GM10266 (cell line): ENCODE measurements around the gene MPP4.

Experiments used
- DNase-seq: peaks from one replicate; pipeline ENCODE4 v3.0.0; 2012; ENCODE audit errors: extremely low spot score
- TF ChIP-seq, protein P1 (sequence below): IDR thresholded peaks from 2 replicates; pipeline ENCODE4 v1.5.1; 2012; ENCODE audit warnings: mild to moderate bottlenecking, low read depth; ENCODE audit not compliant: control insufficient read depth, insufficient read depth; ENCODE audit errors: missing control alignments

The MPP4 gene

DNA sequence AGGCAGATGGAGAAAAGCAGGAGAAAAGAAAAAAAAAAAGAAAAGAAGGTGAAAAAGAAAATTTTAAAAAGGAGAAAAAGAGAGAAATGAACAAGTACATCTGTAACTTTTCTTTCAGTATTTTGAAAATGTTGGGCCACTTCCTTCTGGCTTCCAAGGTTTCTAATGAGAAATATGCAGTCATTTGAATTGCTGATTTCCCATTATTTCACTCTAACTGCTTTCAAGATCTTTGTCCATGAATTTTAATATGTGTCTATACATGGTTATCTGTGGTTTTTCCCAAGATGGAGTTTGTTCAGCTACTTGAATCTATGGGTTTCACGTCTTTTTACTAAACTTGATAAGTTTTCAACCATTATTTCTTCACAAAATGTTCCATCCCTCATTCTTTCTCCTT is 14.3 kb upstream of the MPP4 start:
- TF ChIP-seq, protein P1, sequence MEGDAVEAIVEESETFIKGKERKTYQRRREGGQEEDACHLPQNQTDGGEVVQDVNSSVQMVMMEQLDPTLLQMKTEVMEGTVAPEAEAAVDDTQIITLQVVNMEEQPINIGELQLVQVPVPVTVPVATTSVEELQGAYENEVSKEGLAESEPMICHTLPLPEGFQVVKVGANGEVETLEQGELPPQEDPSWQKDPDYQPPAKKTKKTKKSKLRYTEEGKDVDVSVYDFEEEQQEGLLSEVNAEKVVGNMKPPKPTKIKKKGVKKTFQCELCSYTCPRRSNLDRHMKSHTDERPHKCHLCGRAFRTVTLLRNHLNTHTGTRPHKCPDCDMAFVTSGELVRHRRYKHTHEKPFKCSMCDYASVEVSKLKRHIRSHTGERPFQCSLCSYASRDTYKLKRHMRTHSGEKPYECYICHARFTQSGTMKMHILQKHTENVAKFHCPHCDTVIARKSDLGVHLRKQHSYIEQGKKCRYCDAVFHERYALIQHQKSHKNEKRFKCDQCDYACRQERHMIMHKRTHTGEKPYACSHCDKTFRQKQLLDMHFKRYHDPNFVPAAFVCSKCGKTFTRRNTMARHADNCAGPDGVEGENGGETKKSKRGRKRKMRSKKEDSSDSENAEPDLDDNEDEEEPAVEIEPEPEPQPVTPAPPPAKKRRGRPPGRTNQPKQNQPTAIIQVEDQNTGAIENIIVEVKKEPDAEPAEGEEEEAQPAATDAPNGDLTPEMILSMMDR, result no peak
- no peak for DNase-seq

DNA sequence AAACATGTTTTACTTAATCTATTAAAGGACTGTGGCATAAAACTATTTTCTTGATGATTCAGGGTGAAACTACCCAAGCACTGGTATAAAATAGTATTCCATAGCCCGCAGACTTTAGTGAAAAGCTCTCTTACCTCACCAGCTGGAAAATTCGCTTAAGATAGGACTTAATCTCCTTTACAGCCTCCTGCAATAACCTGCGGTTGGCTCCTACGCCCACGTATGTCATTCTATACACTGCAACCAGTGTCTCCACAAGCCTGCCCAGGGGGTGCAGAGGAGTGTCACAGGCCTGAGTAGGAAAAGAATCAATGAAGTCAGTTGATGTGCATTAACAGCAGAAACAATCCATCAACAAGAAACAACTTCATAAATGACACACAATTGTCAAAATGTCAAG is 11.3 kb upstream of the MPP4 start:
- no peak for DNase-seq
- TF ChIP-seq, protein P1, result no peak

DNA sequence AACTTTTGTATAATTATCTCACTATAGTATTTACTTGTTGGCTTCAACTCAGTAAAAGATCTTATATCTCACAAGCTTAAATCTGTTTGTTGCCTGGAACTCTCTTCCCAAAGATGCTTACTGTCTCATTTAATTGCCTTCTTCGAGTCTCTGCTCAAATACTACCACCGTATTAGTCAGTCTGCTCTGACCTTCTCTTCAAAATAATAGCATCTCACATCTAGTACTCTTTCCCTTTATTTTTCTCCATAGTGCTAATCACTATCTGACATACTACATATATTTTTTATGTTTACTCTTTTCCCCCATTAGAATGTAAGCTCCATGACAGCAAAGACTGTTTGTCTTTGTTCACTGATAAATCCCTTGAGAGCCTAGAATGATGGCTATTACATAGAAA is 10.6 kb upstream of the MPP4 start:
- TF ChIP-seq, protein P1, result no peak
- DNase-seq, result no peak

DNA sequence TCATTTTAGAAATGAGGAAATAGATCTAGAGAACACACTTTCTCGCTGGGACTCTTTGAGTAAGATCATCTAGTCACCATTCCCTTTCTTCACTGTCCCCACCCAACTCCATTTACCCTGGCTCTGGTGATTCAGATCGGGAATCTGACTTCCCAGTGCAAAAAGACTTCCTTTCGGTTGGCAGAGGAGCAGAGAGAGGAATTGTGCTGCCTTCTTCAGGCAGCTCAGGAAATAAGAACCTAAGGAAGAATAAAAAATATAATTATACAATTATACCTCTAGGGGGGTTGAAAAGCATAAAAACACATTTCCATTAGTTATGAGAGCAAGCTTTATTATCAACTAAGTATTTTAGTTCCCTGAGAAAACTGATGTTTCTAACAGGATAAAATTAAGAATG is 9.3 kb upstream of the MPP4 start:
- TF ChIP-seq, protein P1, result no peak
- no peak for DNase-seq

DNA sequence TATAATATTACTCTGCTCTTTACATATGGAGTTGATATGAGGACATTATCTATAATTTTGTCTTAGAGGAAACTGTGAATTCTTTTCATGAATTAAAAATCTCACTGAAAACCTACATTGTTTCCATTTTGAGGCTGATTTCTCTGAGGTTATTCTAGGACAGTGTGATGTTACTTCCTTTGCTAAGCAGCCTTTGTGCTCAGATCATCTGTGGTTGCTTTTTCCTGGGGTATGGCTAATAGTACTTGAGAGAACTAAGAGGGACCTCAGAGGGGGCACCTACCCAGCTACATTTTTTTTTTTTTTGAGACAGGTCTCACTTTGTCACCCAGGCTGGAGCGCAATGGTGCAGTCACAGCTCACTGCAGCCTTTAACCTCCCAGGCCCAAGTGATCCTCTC is 8.7 kb upstream of the MPP4 start:
- TF ChIP-seq, protein P1, result no peak
- no peak for DNase-seq

DNA sequence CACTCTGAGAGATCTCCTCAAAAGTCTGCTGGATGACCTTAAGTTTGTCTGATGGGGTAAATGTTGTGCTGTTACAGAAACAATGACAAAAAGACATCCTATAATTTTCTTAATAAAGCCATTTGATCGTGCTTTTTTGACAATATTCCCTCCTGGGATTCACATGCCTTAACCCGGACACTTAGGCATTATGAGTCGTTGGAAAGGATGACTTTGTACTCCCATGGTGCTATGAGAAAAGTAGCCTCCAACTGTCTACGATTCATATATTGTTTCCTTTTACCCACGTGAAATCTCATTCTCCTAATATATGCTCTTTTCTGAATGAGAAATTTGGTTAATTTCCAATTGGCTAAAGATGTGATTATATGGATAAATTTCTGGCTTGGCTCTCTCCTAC is 6.1 kb upstream of the MPP4 start:
- no peak for DNase-seq
- TF ChIP-seq, protein P1, result no peak

DNA sequence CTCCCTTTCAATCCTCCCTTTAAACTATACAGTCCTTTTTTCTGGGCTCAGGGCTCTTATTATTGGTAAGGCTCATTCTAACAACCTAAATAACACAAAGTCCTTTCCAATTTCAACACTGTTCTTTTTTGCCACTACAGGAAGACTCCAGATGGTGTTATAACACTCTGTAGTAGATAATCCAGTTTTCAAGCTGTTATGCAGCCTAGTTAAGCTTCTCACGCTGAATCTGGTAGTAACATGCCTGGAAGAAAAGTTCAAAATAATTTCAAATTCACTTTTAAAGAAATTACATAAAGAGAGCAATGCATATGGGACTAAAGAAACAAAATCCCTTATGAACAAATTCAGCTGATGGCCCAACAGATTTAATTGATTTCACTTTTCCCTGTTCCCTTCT is 3.2 kb upstream of the MPP4 start:
- TF ChIP-seq, protein P1, result no peak
- no peak for DNase-seq
